ENCODE data around the gene AGFG1. TPM values are rescaled to one million over a fixed set of nuclear protein-coding genes. Genes with fewer than 3 reads are reported as not detected.

Gene AGFG1
- total and polyA plus RNA-seq, 2 donors (not counting 1 experiment from before 2014, with no cell fraction given), result 40.0 to 128 TPM

DNA sequence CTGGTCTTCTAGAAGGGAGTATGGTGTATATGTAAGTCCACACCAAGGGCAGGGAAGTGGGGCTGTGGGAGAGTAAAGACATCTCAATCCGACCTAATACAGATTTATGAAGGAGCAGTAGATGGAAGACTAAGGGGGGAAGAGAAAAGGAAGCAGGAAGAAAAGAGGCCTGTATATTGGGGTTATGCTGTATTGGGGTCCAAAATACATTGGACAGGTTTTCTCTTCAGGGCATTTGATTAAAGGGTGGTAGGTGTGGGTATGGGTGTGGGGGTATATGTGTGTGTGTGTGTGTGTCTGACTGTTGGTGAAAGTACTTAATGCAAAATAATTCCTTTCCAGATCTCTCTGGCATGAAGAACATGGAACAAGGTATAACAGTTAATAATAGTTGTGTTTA is 93.1 kb downstream of the AGFG1 start:
- H3K36me3 ChIP-seq (ENCODE audit: control insufficient read depth, insufficient read depth, low read length), result no peaks in the 10 kb centered on the region
- H3K9ac ChIP-seq (ENCODE audit: insufficient read depth, low read length), result no peak overlapping the region
- H2AFZ ChIP-seq (ENCODE audit: low read length), result no peak overlapping the region
- TF ChIP-seq, protein P1, sequence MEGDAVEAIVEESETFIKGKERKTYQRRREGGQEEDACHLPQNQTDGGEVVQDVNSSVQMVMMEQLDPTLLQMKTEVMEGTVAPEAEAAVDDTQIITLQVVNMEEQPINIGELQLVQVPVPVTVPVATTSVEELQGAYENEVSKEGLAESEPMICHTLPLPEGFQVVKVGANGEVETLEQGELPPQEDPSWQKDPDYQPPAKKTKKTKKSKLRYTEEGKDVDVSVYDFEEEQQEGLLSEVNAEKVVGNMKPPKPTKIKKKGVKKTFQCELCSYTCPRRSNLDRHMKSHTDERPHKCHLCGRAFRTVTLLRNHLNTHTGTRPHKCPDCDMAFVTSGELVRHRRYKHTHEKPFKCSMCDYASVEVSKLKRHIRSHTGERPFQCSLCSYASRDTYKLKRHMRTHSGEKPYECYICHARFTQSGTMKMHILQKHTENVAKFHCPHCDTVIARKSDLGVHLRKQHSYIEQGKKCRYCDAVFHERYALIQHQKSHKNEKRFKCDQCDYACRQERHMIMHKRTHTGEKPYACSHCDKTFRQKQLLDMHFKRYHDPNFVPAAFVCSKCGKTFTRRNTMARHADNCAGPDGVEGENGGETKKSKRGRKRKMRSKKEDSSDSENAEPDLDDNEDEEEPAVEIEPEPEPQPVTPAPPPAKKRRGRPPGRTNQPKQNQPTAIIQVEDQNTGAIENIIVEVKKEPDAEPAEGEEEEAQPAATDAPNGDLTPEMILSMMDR (conservative IDR thresholded peaks at IDR 0.05 in 1 of 2, IDR thresholded peaks at IDR 0.05 in 1 of 2; ENCODE audit: low read depth in 1 of 2, low read length in 2 of 2), result no peak
- TF ChIP-seq EZH2 (IDR thresholded peaks at IDR 0.05; ENCODE audit: low read length, missing control alignments), result no peak
- DNase-seq (ENCODE audit: low read depth in 2 of 2), result no peak
- H3K9me3 ChIP-seq (ENCODE audit: control insufficient read depth, insufficient read depth, low read depth, low read length), result no peaks in the 10 kb centered on the region
- no peaks in the 10 kb centered on the region for H3K4me1 ChIP-seq (ENCODE audit: control insufficient read depth, extremely low read depth, insufficient read depth, low read length)
- no peaks in the 10 kb centered on the region for H4K20me1 ChIP-seq (ENCODE audit: control insufficient read depth, extremely low read depth, insufficient read depth, low read length)
- H3K79me2 ChIP-seq (ENCODE audit: control insufficient read depth, insufficient read depth, low read length), result no peaks in the 10 kb centered on the region
- H3K27ac ChIP-seq (ENCODE audit: insufficient read depth, low read length), result no peak overlapping the region
- no peak overlapping the region for H3K4me2 ChIP-seq (ENCODE audit: extremely low read depth, insufficient read depth, low read length)
- no peak overlapping the region for H3K4me3 ChIP-seq (replicated peaks in 1 of 4; ENCODE audit: control extremely low read depth in 1 of 4, insufficient read depth in 1 of 4, low read depth in 3 of 4, low read length in 4 of 4)
- H3K27me3 ChIP-seq (ENCODE audit: control insufficient read depth, insufficient read depth, low read length), result no peaks in the 10 kb centered on the region

DNA sequence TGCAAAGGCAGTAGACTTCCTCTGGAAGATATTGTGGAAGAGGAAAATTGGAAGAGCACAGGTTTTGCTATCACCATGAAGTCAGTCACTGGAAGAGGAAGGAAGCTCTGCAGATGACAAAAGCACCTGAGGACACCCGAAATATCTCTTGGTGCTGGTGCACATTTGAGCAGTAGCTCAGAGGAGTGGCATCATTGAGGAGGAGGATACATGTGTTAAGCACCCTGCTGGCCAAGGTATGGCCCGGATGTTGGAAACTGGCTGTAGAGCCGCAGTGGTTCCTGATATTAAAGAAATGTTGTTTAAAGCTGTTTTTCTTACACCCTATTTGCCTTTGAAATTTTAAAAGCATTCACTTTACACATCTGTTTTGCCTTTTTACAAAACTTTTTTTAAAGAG is 94.1 kb downstream of the AGFG1 start:
- H3K27me3 ChIP-seq (ENCODE audit: control insufficient read depth, insufficient read depth, low read length), result no peaks in the 10 kb centered on the region
- no peak for DNase-seq (ENCODE audit: low read depth in 2 of 2)
- H3K27ac ChIP-seq (ENCODE audit: insufficient read depth, low read length), result no peak overlapping the region
- H3K36me3 ChIP-seq (ENCODE audit: control insufficient read depth, insufficient read depth, low read length), result no peaks in the 10 kb centered on the region
- no peaks in the 10 kb centered on the region for H3K9me3 ChIP-seq (ENCODE audit: control insufficient read depth, insufficient read depth, low read depth, low read length)
- H2AFZ ChIP-seq (ENCODE audit: low read length), result no peak overlapping the region
- TF ChIP-seq, protein P1 (conservative IDR thresholded peaks at IDR 0.05 in 1 of 2, IDR thresholded peaks at IDR 0.05 in 1 of 2; ENCODE audit: low read depth in 1 of 2, low read length in 2 of 2), result no peak
- no peak for TF ChIP-seq EZH2 (IDR thresholded peaks at IDR 0.05; ENCODE audit: low read length, missing control alignments)
- no peaks in the 10 kb centered on the region for H3K79me2 ChIP-seq (ENCODE audit: control insufficient read depth, insufficient read depth, low read length)
- no peaks in the 10 kb centered on the region for H3K4me1 ChIP-seq (ENCODE audit: control insufficient read depth, extremely low read depth, insufficient read depth, low read length)
- H3K4me3 ChIP-seq (replicated peaks in 1 of 4; ENCODE audit: control extremely low read depth in 1 of 4, insufficient read depth in 1 of 4, low read depth in 3 of 4, low read length in 4 of 4), result no peak overlapping the region
- no peak overlapping the region for H3K4me2 ChIP-seq (ENCODE audit: extremely low read depth, insufficient read depth, low read length)
- H4K20me1 ChIP-seq (ENCODE audit: control insufficient read depth, extremely low read depth, insufficient read depth, low read length), result no peaks in the 10 kb centered on the region
- H3K9ac ChIP-seq (ENCODE audit: insufficient read depth, low read length), result no peak overlapping the region

GRCh38 chr2:227568852-227569169 is 96.9 kb downstream of the AGFG1 start:
- H3K9ac ChIP-seq (ENCODE audit: insufficient read depth, low read length), result no peak overlapping the region
- no peaks in the 10 kb centered on the region for H4K20me1 ChIP-seq (ENCODE audit: control insufficient read depth, extremely low read depth, insufficient read depth, low read length)
- H3K9me3 ChIP-seq (ENCODE audit: control insufficient read depth, insufficient read depth, low read depth, low read length), result no peaks in the 10 kb centered on the region
- H3K4me2 ChIP-seq (ENCODE audit: extremely low read depth, insufficient read depth, low read length), result no peak overlapping the region
- DNase-seq (ENCODE audit: low read depth in 2 of 2), result no peak
- no peaks in the 10 kb centered on the region for H3K27me3 ChIP-seq (ENCODE audit: control insufficient read depth, insufficient read depth, low read length)
- no peaks in the 10 kb centered on the region for H3K36me3 ChIP-seq (ENCODE audit: control insufficient read depth, insufficient read depth, low read length)
- no peaks in the 10 kb centered on the region for H3K4me1 ChIP-seq (ENCODE audit: control insufficient read depth, extremely low read depth, insufficient read depth, low read length)
- no peak overlapping the region for H3K27ac ChIP-seq (ENCODE audit: insufficient read depth, low read length)
- H3K4me3 ChIP-seq (replicated peaks in 1 of 4; ENCODE audit: control extremely low read depth in 1 of 4, insufficient read depth in 1 of 4, low read depth in 3 of 4, low read length in 4 of 4), result no peak overlapping the region
- TF ChIP-seq EZH2 (IDR thresholded peaks at IDR 0.05; ENCODE audit: low read length, missing control alignments), result no peak
- TF ChIP-seq, protein P1 (conservative IDR thresholded peaks at IDR 0.05 in 1 of 2, IDR thresholded peaks at IDR 0.05 in 1 of 2; ENCODE audit: low read depth in 1 of 2, low read length in 2 of 2), result no peak
- no peak overlapping the region for H2AFZ ChIP-seq (ENCODE audit: low read length)
- H3K79me2 ChIP-seq (ENCODE audit: control insufficient read depth, insufficient read depth, low read length), result no peaks in the 10 kb centered on the region

Data from fibroblast of lung (primary cell).